B cell (primary cell): Measurements from ENCODE around the gene SPEG.

Experiments used
- EZH2 ChIP-seq: IDR thresholded peaks from 2 replicates; pipeline ENCODE4 v1.6.1; 2012; ENCODE audit warnings: borderline replicate concordance, low read depth, mild to moderate bottlenecking, moderate library complexity, low read length; ENCODE audit not compliant: insufficient read depth, poor library complexity, severe bottlenecking
- TF ChIP-seq, protein P1 (sequence below): fragments of 200-600 bp; IDR thresholded peaks from one replicate; pipeline ENCODE4 v1.8.0; 2022; ENCODE audit warnings: antibody characterized with exemption, mild to moderate bottlenecking

DNA sequence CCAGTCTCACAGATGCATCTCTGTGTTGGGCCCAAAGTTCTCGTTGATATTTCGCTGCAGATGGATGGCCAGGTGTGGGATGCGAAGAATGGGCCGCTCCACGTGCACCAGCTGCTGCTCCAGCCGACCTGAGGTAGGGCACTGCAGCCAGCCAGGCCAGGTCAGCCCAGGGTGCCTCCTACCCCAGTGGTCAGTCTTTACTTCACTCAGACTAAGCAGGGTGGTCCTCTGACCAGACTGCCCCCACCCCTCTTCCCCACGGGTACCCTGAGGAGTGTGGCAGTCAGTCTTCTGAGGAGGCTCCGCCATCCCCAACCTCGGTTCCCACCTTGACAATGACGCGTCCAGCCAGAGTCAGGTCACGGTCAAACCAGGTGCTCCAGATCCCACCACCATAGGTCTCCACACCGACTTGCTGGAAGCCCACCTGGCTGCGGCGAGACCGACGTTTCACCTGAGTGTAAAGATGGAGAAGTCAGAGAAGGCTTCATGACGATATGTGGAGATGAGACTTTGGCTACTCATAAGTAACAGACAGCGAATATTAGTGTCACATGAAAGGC lies 48.6 kb upstream of the SPEG start:
- TF ChIP-seq, protein P1, sequence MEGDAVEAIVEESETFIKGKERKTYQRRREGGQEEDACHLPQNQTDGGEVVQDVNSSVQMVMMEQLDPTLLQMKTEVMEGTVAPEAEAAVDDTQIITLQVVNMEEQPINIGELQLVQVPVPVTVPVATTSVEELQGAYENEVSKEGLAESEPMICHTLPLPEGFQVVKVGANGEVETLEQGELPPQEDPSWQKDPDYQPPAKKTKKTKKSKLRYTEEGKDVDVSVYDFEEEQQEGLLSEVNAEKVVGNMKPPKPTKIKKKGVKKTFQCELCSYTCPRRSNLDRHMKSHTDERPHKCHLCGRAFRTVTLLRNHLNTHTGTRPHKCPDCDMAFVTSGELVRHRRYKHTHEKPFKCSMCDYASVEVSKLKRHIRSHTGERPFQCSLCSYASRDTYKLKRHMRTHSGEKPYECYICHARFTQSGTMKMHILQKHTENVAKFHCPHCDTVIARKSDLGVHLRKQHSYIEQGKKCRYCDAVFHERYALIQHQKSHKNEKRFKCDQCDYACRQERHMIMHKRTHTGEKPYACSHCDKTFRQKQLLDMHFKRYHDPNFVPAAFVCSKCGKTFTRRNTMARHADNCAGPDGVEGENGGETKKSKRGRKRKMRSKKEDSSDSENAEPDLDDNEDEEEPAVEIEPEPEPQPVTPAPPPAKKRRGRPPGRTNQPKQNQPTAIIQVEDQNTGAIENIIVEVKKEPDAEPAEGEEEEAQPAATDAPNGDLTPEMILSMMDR, result no peak
- TF ChIP-seq EZH2, result no peak
